WERI-Rb-1 (cell line): ENCODE data around the gene USP36.

ENCODE experiments used
- DNase-seq: peaks from one replicate; pipeline ENCODE4 v3.0.0-alpha.2; 2020
- H3K27ac ChIP-seq: fragments of 250-450 bp; sonication (Bioruptor Pico); 2 replicates; pipeline ENCODE4 v1.5.1; 2020; ENCODE audit warnings: mild to moderate bottlenecking, moderate library complexity
- H3K27me3 ChIP-seq: fragments of 250-450 bp; sonication (Bioruptor Pico); 2 replicates; pipeline ENCODE4 v1.5.1; 2021; ENCODE audit warnings: mild to moderate bottlenecking, low read depth, moderate library complexity; ENCODE audit not compliant: insufficient read depth, severe bottlenecking
- H3K36me3 ChIP-seq: fragments of 250-450 bp; sonication (Bioruptor Pico); 2 replicates; pipeline ENCODE4 v1.5.1; 2020; ENCODE audit warnings: mild to moderate bottlenecking, moderate library complexity
- H3K4me3 ChIP-seq: 2 replicates; pipeline ENCODE4 v1.5.1; 2011; ENCODE audit warnings: low read depth, mild to moderate bottlenecking, control low read depth, low read length
- H3K9me3 ChIP-seq: fragments of 250-450 bp; sonication (Bioruptor Pico); 2 replicates; pipeline ENCODE4 v1.5.1; 2021; ENCODE audit warnings: mild to moderate bottlenecking, moderate library complexity; ENCODE audit not compliant: severe bottlenecking
- TF ChIP-seq, protein P1 (sequence below): IDR thresholded peaks from 2 replicates; pipeline ENCODE4 v1.5.1; 2011; ENCODE audit warnings: low read depth, mild to moderate bottlenecking, control low read depth, inconsistent platforms, low read length

USP36 gene

DNA sequence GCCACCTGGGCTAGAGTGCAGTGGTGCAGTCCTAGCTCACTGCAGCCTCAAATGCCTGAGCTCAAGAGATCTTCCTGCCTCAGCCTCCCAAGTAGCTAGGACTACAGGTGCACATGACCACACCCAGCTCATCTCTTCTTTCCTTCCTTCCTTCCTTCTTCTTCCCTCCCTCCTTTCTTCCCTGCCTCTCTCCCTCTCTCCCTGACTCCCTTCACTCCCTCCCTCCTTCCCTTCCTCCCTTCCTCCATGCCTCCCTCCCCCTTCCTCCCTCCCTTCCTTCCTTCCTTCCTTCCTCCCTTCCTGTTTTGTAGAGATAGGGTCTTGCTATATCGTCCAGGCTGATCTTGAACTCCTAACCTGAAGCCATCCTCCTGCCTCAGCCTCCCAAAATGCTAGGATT, 23.5 kb upstream of the USP36 start:
- Histone ChIP-seq H3K36me3 (peaks cover 44% of the 10 kb centered on the region), H3K9me3 (no peaks in the 10 kb centered on the region), H3K27ac (no peak overlapping the region), H3K27me3 (no peaks in the 10 kb centered on the region), H3K4me3 (no peak overlapping the region)
- TF ChIP-seq, protein P1, sequence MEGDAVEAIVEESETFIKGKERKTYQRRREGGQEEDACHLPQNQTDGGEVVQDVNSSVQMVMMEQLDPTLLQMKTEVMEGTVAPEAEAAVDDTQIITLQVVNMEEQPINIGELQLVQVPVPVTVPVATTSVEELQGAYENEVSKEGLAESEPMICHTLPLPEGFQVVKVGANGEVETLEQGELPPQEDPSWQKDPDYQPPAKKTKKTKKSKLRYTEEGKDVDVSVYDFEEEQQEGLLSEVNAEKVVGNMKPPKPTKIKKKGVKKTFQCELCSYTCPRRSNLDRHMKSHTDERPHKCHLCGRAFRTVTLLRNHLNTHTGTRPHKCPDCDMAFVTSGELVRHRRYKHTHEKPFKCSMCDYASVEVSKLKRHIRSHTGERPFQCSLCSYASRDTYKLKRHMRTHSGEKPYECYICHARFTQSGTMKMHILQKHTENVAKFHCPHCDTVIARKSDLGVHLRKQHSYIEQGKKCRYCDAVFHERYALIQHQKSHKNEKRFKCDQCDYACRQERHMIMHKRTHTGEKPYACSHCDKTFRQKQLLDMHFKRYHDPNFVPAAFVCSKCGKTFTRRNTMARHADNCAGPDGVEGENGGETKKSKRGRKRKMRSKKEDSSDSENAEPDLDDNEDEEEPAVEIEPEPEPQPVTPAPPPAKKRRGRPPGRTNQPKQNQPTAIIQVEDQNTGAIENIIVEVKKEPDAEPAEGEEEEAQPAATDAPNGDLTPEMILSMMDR: no peak
- DNase-seq: no peak

DNA sequence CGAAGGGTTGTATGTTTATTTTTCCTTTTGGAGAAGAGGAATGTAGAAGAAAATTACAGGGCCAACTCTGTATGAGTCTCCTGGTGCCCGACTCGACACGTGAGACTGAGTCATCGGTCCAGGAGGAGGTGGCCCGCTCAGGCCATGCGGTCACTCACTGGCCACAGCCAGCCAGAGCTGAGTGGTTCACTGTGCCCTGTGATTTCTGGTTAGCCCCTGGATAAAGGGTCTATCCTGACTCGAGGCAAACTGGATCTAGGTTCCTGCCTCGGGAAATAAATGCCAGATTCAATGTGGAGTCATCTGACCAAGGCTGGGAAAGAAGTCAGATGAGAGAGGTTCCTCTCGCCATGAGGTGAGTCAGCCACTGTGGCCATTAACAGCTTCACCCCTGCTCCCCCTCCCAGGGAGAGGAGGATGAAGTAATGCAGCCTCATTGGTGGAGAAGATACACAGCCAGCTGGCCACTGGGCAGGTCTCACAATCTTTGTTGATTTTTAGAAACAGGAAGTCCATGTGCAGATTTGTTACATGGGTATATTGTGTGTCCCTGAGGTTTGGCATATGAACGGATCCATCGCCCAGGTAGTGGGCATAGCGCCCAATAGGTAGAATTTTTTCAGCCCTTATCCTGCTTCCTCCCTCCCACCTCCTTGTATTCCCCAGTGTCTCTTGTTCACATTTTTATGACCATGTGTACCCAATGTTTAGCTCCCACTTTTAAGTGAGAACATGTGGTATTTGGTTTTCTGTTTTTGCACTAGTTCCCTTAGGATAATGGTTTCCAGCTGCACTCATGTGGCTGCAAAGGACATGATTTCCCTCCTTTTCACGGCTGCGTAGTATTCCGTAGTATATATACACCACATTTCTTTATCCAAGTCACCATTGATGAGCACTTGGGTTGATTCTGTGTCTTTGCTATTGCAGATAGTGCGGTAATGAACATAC, 21.7 kb upstream of the USP36 start:
- Histone ChIP-seq H3K27me3 (no peaks in the 10 kb centered on the region), H3K27ac (no peak overlapping the region), H3K36me3 (peaks cover 28% of the 10 kb centered on the region), H3K9me3 (no peaks in the 10 kb centered on the region), H3K4me3 (no peak overlapping the region)
- TF ChIP-seq, protein P1: no peak
- DNase-seq: no peak

DNA sequence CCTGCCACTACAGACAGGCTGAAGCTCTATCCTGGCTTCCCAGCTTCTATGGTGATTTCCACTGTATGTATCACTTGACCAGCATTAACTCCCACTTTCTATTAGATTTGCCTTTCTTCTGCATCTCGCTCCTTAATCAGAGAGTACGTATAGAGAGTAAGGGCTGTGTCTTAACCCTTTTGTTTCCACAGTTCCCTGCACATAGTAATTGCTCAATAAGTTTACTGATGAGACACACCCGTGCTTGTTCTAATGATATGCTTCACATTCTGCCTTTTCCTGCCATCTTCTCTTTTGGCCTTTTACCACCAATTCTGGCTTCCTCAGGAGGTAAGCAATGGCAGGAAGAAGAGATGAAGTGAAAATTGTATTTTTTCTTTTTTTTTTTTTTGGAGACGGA, 20.6 kb upstream of the USP36 start:
- no peak overlapping the region for H3K4me3 ChIP-seq
- no peaks in the 10 kb centered on the region for H3K9me3 ChIP-seq
- peaks cover 25% of the 10 kb centered on the region for H3K36me3 ChIP-seq
- H3K27me3 ChIP-seq: no peaks in the 10 kb centered on the region
- DNase-seq: no peak
- no peak overlapping the region for H3K27ac ChIP-seq
- TF ChIP-seq, protein P1: no peak

DNA sequence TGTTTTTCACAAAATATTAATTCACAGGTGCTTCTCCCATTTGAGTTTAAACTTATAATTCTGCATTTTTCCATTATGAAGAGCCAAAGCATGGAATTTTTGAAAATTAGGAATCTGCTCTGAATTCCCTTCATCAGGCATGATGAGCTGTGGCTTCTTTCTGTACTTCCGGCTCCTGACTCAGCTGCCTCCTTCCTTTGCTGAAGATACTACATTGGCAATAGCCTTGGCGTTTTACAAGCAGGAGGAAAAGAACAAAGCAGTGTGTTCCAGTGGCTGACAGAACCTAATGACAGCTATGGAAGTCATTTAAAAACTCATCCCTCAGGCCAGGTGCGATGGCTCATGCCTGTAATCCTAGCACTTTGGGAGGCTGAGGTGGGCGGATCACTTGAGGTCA, 18.4 kb upstream of the USP36 start:
- Histone ChIP-seq H3K4me3 (no peak overlapping the region), H3K9me3 (no peaks in the 10 kb centered on the region), H3K27ac (no peak overlapping the region), H3K36me3 (peaks cover 36% of the 10 kb centered on the region), H3K27me3 (no peaks in the 10 kb centered on the region)
- TF ChIP-seq, protein P1: no peak
- DNase-seq: no peak

DNA sequence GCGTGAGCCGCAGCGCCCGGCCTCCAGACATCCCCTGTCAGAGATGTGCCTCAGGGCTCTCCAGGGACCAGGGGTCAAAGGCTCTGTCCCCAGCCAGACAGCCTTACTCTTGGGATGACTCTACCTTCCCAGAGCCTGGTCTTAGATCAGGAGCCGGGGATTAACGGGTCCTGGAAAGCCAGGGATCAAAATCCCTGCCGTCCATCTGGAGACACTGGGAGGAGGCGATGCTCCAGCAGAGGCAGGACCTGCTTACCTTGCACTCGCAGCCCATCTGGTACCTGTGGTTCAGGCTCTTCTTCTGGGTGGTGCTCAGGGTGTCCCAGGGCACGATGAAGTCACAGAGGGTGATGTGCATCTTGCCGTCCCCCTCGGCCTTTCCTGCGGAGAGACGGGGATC, 16.7 kb upstream of the USP36 start:
- Histone ChIP-seq H3K9me3 (no peaks in the 10 kb centered on the region), H3K36me3 (peaks cover 32% of the 10 kb centered on the region), H3K27me3 (no peaks in the 10 kb centered on the region), H3K4me3 (no peak overlapping the region), H3K27ac (peak overlapping the region; percentile 75)
- TF ChIP-seq, protein P1: no peak
- DNase-seq: peak; percentile 99
